ENCODE results near the gene GLB1L.
"Not testable (repeated sequence)": the region's sequence is repeated elsewhere in the genome, so short reads cannot be mapped to it uniquely, and the experiment has no call there.

The GLB1L gene

GRCh38 chr2:219201331-219201730, 43.9 kb downstream of the GLB1L start:
- H3K27me3 Mint-ChIP-seq; H3K9me3 Mint-ChIP-seq; ATAC-seq; DNase-seq; H3K36me3 Mint-ChIP-seq (ENCODE audit: low read depth); H3K4me3 Mint-ChIP-seq: not testable (repeated sequence)
- peaks cover 26% of the 10 kb centered on the region for H3K4me1 Mint-ChIP-seq
- peak overlapping the region; percentile 88 for H3K27ac Mint-ChIP-seq

- not testable (repeated sequence) for H3K27me3 Mint-ChIP-seq; H3K36me3 Mint-ChIP-seq (ENCODE audit: low read depth); H3K9me3 Mint-ChIP-seq; ATAC-seq
- Mint-ChIP-seq H3K4me3 (peak overlapping the region; percentile 82), H3K27ac (peak overlapping the region; percentile 88), H3K4me1 (peaks cover 22% of the 10 kb centered on the region)
- DNase-seq = peak; percentile 49
These were observed 44.5 kb downstream of the GLB1L start for GRCh38 chr2:219200502-219201326.

- peak overlapping the region; percentile 82 for H3K4me3 Mint-ChIP-seq
- H3K27me3 Mint-ChIP-seq = no peaks in the 10 kb centered on the region
- peak overlapping the region; percentile 73 for H3K27ac Mint-ChIP-seq
- H3K9me3 Mint-ChIP-seq = peaks cover 8% of the 10 kb centered on the region
- DNase-seq = no peak
- peaks cover 6% of the 10 kb centered on the region for H3K36me3 Mint-ChIP-seq (ENCODE audit: low read depth)
- H3K4me1 Mint-ChIP-seq = peaks cover 21% of the 10 kb centered on the region
- ATAC-seq = peak; percentile 52
These were observed 45.6 kb downstream of the GLB1L start for GRCh38 chr2:219199470-219200211.

- peak overlapping the region; percentile 82 for H3K4me3 Mint-ChIP-seq
- H3K27ac Mint-ChIP-seq = peak overlapping the region; percentile 73
- H3K9me3 Mint-ChIP-seq = peaks cover 4% of the 10 kb centered on the region
- no peak for ATAC-seq
- H3K36me3 Mint-ChIP-seq (ENCODE audit: low read depth) = peaks cover 5% of the 10 kb centered on the region
- no peak for DNase-seq
- H3K4me1 Mint-ChIP-seq = peaks cover 21% of the 10 kb centered on the region
- no peaks in the 10 kb centered on the region for H3K27me3 Mint-ChIP-seq
These were observed 46.3 kb downstream of the GLB1L start for GRCh38 chr2:219198974-219199373.

- Mint-ChIP-seq H3K27ac (no peak overlapping the region), H3K9me3 (peaks cover 4% of the 10 kb centered on the region), H3K4me3 (no peak overlapping the region), H3K4me1 (peaks cover 21% of the 10 kb centered on the region), H3K27me3 (no peaks in the 10 kb centered on the region), H3K36me3 (ENCODE audit: low read depth) (peaks cover 5% of the 10 kb centered on the region)
- ATAC-seq = no peak
- DNase-seq = no peak
These were observed 47.9 kb downstream of the GLB1L start for GRCh38 chr2:219197388-219197787.

GRCh38 chr2:219186754-219187456, 58.3 kb downstream of the GLB1L start:
- ATAC-seq (peak; percentile 92), DNase-seq (peak; percentile 29)
- no peaks in the 10 kb centered on the region for H3K9me3 Mint-ChIP-seq
- peaks cover 16% of the 10 kb centered on the region for H3K36me3 Mint-ChIP-seq (ENCODE audit: low read depth)
- H3K4me1 Mint-ChIP-seq = peaks cover 21% of the 10 kb centered on the region
- peak overlapping the region; percentile 90 for H3K27ac Mint-ChIP-seq
- H3K27me3 Mint-ChIP-seq = no peaks in the 10 kb centered on the region
- peak overlapping the region; percentile 21 for H3K4me3 Mint-ChIP-seq
